Body of pancreas (tissue), 4 donors: Measurements from ENCODE around the gene GTF2IRD1.

Source experiments
- POLR2A ChIP-seq, 3 donors: fragments of 450-650 bp; IDR thresholded peaks; one replicate each; pipeline ENCODE4 v1.6.1; 2016; ENCODE audit warnings: antibody characterized with exemption in 3 of 3, mild to moderate bottlenecking in 2 of 3
- TF ChIP-seq, protein P1 (sequence below), 7 experiments: fragments of 450-650 bp in 4 of 7; fragments of 200-600 bp in 3 of 7; sonication (generic) in 3 of 7; IDR thresholded peaks; one replicate each; pipeline ENCODE4 v1.5.1; 2016 to 2019; ENCODE audit warnings: antibody characterized with exemption in 7 of 7

DNA sequence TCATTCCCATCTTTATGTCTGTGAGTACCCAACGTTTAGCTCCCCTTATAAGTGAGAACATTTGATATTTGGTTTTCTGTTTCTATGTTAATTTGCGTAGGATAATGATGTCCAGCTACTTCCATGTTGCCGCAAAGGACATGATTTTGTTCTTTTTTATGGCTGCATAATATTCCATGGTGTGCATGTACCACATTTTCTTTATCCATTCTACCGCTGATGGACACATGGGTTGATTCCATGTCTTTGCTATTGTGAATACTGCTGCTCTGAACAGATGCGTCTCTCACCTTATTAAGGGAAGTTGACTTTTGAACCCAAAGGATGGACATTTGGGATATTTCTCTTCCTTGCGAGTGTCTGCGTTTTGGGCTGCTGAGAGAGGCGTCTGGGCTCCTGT, 50.2 kb downstream of the GTF2IRD1 start:
- TF ChIP-seq, protein P1, sequence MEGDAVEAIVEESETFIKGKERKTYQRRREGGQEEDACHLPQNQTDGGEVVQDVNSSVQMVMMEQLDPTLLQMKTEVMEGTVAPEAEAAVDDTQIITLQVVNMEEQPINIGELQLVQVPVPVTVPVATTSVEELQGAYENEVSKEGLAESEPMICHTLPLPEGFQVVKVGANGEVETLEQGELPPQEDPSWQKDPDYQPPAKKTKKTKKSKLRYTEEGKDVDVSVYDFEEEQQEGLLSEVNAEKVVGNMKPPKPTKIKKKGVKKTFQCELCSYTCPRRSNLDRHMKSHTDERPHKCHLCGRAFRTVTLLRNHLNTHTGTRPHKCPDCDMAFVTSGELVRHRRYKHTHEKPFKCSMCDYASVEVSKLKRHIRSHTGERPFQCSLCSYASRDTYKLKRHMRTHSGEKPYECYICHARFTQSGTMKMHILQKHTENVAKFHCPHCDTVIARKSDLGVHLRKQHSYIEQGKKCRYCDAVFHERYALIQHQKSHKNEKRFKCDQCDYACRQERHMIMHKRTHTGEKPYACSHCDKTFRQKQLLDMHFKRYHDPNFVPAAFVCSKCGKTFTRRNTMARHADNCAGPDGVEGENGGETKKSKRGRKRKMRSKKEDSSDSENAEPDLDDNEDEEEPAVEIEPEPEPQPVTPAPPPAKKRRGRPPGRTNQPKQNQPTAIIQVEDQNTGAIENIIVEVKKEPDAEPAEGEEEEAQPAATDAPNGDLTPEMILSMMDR (IDR thresholded peaks at IDR 0.05): no peak
- no peak for TF ChIP-seq POLR2A (IDR thresholded peaks at IDR 0.05)
